Cortex of kidney (tissue), 1 donor: Measurements from ENCODE around the gene MDFI.

ENCODE experiments used
- DNase-seq: peaks from one replicate; lab custom pipeline; 2025; lab: John Stamatoyannopoulos, UW

The MDFI gene

DNA sequence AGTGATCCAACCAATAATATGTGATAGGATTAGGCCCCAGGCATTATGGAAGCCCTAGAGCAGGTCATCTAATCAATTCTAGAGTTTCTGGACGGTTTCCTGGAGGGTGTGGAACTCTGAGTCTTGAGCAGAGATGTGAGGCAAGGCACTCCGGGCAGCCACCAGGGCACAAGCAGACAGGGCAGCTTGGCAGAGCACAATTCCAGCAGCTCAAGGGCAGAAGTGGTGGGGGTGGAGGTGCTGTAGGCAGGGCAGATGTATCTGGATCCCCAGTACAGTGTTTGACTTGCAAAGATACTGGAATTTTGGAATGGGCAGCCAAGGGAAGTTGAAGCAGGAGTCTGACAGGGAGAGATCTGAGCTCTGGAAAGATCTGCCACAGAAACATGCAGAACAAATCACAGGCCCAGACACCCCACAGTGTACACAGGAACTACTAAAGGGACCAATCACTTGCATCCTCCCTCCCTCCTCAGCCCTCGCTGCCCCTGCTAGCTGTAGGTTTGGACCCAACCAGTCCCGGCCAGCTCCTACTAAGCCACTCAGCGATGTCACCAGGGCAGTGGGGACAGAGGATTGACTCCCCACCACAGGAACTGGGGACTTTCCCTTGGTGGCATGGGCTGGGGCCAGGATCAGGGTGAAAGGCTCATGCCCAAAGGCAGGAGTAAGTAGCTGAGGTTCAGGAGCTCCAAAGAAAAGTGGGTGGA, 50.1 kb downstream of the MDFI start:
- DNase-seq: no peak

DNA sequence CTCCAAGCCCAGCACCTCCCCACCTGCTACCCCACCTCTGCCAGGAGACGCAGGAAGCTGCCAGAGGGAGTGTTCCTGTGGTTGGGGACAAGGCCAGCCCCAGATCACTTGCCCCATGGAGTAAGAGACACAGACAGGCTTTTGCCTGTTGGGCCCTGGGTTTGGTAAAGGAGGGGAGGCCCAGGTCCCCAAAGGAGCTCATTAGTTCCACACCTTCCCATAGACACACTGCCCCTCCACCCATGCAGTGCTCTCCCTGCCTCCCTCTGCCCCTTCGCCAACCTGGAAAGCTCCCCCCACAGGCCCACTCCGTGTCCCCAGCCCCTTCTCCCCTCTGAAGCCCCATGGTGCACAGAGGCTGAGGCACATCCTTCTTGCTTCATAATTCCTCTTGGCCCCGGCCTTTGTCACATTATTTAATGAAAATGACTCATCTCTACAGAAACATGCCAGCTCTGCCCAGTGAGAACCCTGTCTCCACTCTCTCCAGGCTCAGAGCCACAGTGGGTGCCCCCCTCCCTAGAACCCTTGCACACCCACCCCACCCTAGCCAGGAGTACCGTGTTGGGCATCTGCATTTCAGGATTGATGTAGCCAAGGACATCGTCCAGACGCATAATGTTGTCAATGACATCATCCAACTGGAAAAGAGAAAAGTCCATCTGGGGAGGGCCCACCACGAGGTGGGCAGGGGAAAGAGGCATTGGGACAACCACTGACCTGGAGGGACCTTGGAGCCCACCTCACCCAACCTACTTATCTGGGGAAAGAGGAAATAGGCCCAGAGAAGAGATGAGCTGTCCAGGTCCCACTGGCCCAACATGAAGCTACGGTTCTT, 51.1 kb downstream of the MDFI start:
- no peak for DNase-seq

DNA sequence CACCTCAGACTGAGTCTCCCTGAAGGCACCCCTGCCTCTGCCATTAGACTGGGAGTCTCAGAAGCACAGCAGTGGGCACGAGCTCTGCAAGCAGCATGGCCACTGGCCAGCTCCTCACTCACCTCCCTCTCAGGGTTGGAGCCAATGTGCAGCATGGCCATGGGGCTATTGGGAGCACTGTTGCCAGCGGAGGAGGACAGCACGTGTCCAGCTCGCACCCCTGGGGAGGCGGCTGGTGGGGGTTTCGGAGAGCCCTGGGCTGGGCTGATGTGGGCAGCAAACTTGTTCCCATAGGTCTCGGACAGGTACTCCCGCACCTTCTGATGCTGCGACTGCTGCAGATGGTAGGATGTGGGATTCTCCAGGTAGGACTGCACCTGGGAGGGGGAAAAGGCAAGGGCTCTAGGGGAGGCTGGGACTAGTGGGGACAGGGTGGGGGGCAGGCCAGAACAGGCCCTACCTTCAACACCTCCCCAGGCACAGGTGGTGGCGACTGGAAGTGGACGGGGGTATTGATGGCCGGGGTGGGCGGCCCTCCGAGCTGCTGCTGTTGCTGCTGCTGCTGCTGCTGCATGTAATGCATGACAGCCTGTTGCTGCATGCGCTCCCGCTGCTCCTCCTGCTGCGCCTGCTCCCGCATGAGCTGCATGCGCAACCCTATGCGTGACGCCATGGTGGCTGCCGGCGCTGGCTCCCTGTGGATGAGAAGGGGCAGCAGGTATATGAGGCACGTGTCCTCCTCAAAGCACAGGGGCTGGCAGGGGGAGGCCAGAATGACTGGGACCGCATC, 52.5 kb downstream of the MDFI start:
- no peak for DNase-seq

DNA sequence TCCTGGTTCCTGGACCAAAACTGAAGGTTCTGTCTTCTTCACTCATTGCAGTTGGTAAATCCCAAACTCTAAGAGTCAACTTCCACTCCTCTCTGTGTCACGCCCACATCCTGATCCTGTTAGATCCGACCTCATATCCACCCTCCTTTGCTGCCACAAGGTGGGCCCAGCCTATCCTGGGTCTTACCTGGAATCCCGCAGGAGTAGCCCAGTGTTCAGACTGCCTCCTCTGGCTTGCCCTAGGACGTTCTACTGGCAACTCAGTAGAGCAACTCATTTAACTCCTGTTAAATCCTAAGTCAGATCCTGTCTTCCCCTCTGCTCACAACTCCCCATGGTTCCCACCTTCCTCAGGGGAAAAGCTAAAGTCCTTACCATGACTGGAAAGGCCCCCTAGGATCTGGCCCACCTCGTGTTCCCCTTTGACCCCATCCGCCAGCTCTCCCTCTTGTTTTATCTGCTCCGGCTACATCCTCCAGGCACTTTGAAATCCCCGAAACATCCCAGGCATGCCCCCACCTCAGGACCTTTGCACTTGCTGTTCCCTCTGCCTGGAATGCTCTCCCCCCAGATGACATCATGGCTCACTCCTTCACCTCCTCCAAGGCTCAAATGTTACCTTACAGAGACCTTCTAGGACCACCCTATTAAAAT, 53.3 kb downstream of the MDFI start:
- no peak for DNase-seq

DNA sequence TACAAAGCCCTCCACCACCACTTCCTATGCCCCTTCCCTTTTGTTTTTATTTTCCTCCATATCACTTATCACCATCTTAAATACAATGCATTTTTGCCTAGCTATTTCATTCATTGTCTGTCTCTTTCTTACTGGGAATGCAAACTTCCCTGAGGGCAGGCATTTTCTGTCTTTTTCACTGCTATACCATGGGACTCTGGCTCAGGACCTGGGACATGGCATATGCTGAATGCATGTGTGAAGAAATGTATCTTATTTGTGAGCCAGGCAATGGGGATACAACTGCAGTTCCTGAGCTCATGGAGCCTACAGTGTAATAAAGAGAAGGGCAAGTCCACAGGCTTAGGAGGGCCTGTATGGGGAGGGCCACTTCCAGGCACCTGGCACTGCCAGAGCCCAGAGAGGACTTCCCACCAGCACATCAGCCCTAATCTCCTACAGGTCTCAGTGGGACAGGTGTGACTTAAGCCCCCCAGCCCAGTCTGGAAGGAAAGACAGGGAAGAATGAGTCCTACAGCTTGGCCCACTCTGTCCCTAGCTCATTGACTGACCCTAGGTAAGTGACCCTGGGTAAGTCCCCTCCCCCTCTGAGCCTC, 53.9 kb downstream of the MDFI start:
- DNase-seq: no peak

DNA sequence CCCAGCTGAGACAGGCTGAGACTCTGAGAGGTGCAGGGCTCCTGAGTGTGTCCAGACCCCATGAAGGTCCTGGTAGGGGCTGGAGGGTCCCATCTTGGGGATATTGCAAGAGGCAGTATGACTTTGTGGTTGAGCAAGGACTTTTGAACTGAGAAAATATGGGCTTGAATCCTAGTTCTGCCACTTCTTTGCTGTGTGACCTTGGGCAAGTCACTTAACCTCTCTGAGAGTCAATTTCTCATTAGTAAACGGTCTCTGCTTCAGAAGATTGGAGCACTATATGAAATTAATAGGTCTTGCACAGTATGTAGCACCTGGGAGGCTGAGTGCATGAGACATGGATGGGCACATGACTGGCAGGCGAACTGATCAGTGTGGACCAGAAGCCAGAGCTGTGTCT, 54.5 kb downstream of the MDFI start:
- DNase-seq: no peak

DNA sequence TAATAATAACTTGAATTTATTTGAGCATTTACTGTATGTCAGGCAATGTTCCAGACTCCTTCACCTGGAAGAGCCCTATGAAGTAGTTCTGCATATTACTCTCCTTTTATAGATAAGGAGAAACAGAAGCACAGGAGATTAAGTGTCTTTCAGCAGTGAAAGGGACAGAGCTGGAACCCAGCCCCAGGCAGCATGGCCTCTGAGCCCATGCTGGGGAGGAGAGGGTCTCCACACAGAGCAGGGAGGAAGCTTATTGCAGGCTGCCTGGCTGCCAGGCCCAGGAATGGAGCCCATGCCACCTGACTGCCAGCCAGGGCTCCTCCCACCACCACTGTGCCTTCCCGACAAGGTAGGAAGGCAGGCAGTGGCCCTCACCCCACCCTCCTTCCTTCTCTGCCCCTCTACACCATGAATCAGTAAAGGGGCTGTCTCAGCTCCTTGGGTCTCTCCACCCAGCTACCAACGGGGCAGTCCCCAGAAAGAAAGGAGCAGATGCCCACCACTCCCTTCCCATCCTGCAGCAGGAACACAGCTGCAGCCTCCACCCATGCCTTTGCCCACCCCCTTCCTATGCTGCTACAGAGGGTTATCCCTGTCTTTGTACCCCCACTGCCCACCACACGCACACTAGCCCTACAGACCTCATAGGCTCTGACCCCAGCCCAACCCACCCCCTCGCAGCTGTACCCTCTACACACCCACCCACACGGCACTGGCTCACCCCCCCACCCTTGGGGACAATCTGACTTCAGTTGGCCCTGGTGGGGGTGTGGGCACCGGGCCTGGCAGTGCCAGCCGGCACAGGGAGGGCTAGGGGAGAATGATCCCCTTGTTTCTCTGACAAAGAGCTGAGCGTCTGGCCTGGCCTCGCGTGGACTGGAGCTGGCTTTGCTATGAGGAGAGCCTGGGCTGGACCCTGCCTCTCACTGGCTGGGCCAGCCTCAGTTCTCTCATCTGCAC, 55.3 kb downstream of the MDFI start:
- DNase-seq: no peak

DNA sequence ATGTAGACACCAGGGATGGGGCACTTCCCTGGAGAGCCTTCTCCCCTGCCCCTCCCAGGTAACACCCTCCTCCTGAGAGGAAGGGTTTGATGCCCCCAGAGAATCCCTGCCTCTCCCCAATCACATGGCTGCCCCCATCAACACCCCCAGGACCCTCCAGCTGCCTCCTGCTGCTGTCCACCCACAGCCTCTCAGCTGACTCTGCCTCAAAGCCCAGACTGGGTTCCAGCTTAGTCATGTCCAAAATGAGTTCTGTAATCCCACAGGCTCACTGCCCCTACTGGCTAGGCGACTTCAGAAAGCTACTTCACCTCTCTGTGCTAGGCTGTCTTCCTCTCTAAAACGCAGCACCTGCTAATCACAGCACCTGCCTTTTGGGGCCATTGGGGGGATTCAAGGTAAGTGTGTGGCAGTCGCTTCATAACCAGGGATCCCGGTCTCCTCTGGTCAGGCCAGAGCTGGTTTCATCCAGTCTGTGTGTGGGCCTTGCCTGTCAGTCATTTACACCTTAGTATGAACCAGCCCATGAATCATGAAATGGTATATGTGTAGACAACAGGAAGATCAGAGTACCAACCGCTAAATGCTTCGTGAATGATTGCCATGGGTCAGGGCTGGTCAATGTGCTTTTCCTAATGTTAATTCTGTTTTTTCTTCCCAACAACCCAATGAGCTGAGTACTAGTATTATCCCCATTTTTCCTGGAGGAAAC, 56.7 kb downstream of the MDFI start:
- no peak for DNase-seq

DNA sequence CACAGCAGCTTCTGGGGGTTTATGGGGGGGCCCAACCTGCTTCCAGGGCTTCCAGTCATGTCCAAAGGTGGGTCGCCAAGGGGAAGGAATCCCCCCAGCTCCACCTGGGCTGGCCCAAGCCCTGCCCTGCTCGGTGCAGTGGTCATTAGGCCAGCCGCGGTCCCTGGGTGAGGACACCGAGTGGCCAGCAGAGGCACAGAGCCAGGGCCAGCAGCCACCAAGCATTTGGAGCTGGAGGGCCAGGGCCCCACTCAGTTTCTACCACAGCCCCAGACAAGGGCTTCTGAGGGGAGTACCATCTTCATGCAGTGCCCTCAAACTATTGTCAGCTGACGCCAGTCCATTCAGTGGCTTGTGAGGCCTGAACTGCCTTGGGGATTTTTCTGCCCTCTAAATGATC, 57.6 kb downstream of the MDFI start:
- DNase-seq: no peak

DNA sequence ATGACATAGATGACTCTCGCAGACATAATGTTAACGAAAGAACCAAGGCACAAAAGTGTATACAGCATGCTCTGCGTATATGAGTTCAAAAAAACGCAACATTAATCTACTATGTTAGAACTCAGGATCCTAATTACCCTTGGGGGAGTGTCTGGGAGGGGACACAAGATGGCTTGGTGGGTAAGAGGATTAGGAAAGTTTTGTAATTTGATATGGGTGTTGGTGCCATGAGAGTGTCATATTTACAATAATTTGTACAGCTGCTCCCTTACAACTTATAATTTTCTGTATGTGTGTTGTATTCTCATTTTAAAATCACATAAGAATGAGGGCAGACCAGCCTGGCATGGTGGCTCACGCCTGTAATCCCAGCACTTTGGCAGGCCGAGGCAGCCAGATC, 58.5 kb downstream of the MDFI start:
- no peak for DNase-seq

DNA sequence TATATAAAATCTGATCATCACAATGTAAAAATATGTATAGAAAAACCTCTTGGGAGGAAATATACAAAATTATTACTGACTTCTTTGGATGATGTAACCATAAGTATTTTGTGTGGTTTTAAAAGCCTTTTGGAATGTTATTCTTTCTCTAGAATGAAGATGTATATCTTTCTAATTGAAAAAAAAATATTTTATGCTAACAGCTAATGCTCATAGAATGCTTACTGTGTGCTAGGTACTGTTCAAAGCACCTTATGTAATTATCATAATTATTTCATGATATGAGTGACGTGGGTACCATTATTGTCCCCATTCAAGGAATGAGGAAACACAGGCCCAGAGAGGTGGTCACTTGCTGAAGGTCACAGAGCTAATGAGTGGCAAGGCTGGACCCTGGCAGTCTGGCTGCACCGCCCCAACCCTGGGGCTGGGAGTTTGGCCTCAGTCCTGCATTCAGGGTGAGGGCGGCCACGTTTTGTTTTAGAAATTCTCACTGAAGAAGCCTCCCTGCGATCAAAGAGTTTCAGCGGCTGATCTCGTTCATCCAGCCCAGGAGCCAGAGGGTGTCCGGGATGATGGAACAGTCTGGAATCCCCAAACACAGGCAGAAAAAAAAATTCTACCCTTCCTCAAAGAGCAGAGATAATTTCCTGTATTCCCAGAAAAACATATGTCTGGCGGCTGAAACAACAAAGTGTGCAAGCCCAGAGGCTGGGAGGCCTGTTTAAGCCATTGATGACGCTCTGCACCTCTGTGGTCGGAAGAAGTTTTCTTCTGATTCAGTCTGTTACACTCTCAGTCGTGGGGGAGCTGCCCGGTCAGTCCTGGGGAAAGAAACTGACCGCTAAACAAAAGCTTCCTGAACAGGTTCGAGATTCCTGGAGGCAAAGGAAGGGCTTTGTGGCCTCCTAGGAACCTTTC, 59.9 kb downstream of the MDFI start:
- DNase-seq: no peak

DNA sequence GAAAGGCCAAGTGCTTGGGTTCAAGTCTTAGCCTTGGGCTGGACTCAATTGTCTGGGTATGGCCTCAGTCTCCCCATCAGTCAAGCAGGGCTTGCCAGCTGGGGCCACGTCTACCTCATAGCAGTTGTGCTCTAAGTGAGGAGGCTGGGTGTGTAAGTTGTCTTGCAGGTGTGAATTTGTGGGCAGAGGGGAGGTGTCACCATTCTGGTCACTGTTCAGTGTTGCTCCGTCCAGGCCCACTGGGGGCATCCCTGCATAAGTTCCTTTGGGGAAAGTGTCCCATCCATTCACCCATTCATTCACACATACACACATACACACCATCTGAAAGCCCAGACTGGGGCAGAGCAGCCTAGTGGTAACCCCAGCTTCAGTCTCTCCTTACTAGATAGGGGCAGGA, 60.8 kb downstream of the MDFI start:
- DNase-seq: no peak

DNA sequence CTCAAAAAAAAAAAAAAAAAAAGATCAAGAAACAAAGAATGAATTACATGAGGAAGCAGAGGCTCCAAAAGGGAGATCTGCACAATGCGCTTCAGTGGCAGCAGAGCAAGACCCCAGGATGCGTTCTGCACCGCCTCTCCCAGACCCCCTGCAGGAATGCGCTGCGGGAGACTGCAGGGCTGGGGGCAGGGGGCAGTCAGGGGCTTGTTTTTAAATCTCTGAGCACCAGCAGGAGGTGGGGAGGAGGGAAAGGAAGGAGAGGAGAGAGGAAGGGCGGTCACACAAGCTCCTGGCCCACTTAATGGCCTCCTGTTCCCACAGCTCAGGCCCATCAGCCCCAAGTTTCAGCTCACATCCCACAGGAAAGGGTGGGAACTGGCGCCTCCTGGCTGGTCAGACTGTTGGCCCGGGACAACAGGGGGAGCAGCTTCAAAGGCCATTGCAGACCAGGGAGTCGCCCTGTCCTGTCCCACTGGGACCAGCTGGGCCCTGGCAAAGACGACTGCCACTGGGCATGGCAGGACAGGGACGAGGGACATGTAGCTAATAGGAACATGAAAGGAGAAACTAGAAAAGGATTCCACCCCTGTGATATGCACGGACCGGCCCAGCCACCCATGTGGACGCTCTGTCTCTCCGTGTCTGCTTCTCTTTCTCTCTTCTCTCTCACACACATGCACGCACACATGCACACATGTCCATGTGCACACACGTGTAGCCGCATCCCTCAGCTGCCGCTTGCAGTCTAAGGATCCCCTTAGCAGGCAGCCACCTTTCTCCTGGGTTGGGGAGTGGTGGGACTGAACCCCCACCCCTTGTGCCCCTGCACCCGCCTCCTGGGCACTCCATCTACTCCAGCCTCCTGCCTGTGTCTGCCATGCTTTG, 62.4 kb downstream of the MDFI start:
- no peak for DNase-seq

DNA sequence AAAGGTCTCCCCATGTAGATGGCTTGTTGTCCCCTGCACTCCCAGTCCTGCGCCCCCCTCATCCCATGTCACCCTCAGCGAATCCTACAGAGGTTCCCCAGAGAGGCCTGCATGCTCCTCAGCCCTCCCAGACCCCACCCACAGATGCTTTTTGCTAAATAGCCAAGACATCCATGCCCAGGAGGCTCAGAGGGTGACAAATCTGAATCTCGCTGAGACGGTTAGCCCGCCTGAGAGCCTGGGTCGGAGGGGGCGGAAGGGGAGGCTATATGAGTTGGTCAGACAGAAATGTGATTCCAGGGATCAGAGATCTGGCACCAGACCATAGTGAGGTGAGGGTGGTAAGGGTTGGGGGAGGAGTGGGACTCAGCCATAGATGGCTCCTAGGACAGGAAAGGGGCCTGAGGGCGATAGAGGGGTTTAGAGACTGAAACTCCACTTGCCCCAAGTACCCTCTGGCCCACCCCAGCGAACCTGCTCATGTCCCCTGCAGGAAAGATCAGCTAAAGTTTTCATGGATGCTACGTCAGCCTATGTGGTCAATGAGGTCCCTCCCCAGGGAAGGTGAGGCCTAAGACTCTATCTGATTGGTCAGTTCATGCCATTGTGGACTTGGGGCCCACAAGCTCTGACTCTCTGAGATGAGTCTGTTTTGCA, 63.9 kb downstream of the MDFI start:
- no peak for DNase-seq

DNA sequence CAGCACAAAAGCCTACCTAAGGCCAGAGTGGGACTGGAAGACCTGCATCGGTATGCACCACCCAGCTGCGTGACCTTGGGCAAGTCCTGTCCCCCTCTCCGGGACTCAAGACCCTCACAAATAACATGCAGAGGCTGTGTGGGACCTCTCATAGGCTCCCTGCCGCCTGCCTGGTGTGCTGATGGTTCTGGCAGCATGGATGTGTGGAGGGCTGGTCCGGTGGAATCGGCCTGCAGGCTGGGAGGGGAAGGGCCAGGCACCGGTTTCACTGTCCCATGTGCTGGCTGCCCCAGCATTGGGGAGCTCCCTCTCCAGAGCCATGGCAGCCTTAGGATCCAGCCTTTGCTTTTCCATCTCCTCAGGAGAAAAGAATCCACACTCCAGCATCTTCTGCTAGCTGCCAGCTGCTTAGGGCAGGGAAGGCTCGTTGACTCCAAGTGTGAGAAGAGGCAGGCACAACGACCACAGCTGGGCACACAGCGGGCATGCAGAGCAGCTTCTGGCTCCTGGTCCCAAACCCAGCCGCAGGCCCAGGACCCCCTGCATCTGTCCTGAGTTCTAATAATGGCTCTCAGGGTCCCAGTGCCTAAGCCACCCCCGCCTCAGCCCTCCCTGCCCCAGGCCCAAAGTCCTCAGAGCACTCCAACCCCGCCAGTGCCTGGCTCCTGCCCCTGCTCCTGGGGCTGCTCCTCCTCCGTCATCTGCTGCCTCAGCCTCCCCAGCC, 64.7 kb downstream of the MDFI start:
- DNase-seq: no peak
